Sigmoid colon (tissue), 7 donors: ENCODE measurements around the gene PAXX. TPM values are rescaled to one million over a fixed set of nuclear protein-coding genes. Genes with fewer than 3 reads are reported as not detected.

Source experiments
- DNase-seq: peaks from one replicate; pipeline ENCODE4 v3.0.0-alpha.2; 2019
- H3K27ac ChIP-seq, 4 donors: fragments of 200-600 bp; sonication (generic); one replicate each; pipeline ENCODE4 v1.5.1; 2016 to 2019; ENCODE audit warnings: mild to moderate bottlenecking in 1 of 4
- H3K27me3 ChIP-seq, 3 donors: fragments of 200-600 bp; sonication (generic); one replicate each; pipeline ENCODE4 v1.5.1; 2019; ENCODE audit warnings: mild to moderate bottlenecking in 1 of 3
- H3K36me3 ChIP-seq, 4 donors: fragments of 200-600 bp; sonication (generic); one replicate each; pipeline ENCODE4 v1.5.1; 2016 to 2019
- H3K4me1 ChIP-seq, 4 donors: fragments of 200-600 bp; sonication (generic); one replicate each; pipeline ENCODE4 v1.5.1; 2017 to 2019
- H3K4me3 ChIP-seq, 4 donors: fragments of 200-600 bp; sonication (generic); one replicate each; pipeline ENCODE4 v1.5.1; 2017 to 2019; ENCODE audit warnings: mild to moderate bottlenecking in 2 of 4, moderate library complexity in 1 of 4
- H3K9me3 ChIP-seq, 4 donors: fragments of 200-600 bp in 3 of 4; sonication (generic) in 3 of 4; one replicate each; pipeline versions ENCODE4 v1.5.1 to v1.6.1; 2013 to 2019
- CTCF ChIP-seq, 4 experiments: fragments of 450-650 bp in 3 of 4; fragments of 200-600 bp in 1 of 4; IDR thresholded peaks; one replicate each; pipeline ENCODE4 v1.5.1; 2016 to 2019; ENCODE audit warnings: antibody characterized with exemption in 4 of 4, mild to moderate bottlenecking in 3 of 4, moderate library complexity in 2 of 4
- EP300 ChIP-seq, 4 donors: sonication (generic); formaldehyde crosslinking; IDR thresholded peaks; one replicate each; pipeline ENCODE4 v1.6.1; 2017; ENCODE audit warnings: antibody characterized with exemption in 4 of 4
- POLR2A ChIP-seq, 2 donors: fragments of 450-650 bp; IDR thresholded peaks; one replicate each; pipeline ENCODE4 v1.6.1; 2016; ENCODE audit warnings: antibody characterized with exemption in 2 of 2, mild to moderate bottlenecking in 2 of 2, moderate library complexity in 2 of 2
- POLR2AphosphoS5 ChIP-seq, 4 donors: sonication (generic); formaldehyde crosslinking; IDR thresholded peaks; one replicate each; pipeline ENCODE4 v1.6.1; 2017; ENCODE audit warnings: antibody characterized with exemption in 4 of 4
- WGBS, 2 donors: extraction: QIAGEN DNeasy Blood & Tissue Kit; methylation state at CpG; one replicate each; pipeline ENCODE4 v1.1.7; 2013; 5-methylcytosine and 5-hydroxymethylcytosine counted together
- intact Hi-C: fragments of 100-400 bp; cut with DNase I; formaldehyde crosslinking; loops from one replicate; pipeline ENCODE4 v1.15.1; 2023
- polyA plus RNA-seq, 3 donors: library from polyadenylated mRNA; stranded (reverse); fragments of 200-250 nt; gene quantifications; one replicate each; pipeline ENCODE4 v1.2.3, GENCODE V29; 2013
- total RNA-seq, 4 donors: library from RNA; depleted of rRNA; stranded (reverse); fragments of >200 nt; gene quantifications; one replicate each; pipeline ENCODE4 v1.1.0, GENCODE V29; 2016
- donor health status: healthy with polysubstance abuse.
- donor health status: Bipolar disorder and iron deficiency.
- donor health status: healthy.

Gene PAXX
- total and polyA plus RNA-seq, 7 donors: 28.0 to 80.9 (median 36.3) TPM

GRCh38 chr9:137035507-137035834 is 43.2 kb downstream of the PAXX start:
- Histone ChIP-seq H3K4me1 (peaks cover 0 to 10% (median 9%) of the 10 kb centered on the region in 4 donors), H3K9me3 (no peaks in the 10 kb centered on the region), H3K4me3 (no peak overlapping the region), H3K36me3 (peaks cover 0 to 20% (median 16%) of the 10 kb centered on the region in 4 donors), H3K27ac (no peak overlapping the region), H3K27me3 (peaks cover 0 to 9% (median 0%) of the 10 kb centered on the region in 3 donors)
- TF ChIP-seq CTCF (IDR thresholded peaks at IDR 0.05) (peak in 2 of 4 experiments; percentile 11 to 20), EP300 (IDR thresholded peaks at IDR 0.05) (no peak)
- WGBS, 2 donors: 33 to 35% methylated on average over 9 of the region's 9 CpGs
- no peak for DNase-seq
- intact Hi-C loops: loop anchor here (1.0 to 10.0 kb wide), 2 partner anchors 191 to 248 kb away; partner anchors contain the start of genes AJM1 and PHPT1

GRCh38 chr9:137035937-137036336 is 43.7 kb downstream of the PAXX start:
- DNase-seq: no peak

GRCh38 chr9:137037035-137037434 is 44.8 kb downstream of the PAXX start:
- intact Hi-C loops: loop anchor here (10.0 kb wide), 1 partner anchor 192 kb away; the partner anchor contains the start of genes AJM1 and PHPT1
- 48 to 76% methylated on average over 13 of the region's 13 CpGs for WGBS, 2 donors
- H3K27ac ChIP-seq: no peak overlapping the region
- TF ChIP-seq POLR2A (IDR thresholded peaks at IDR 0.05) (no peak), EP300 (IDR thresholded peaks at IDR 0.05) (no peak), POLR2AphosphoS5 (IDR thresholded peaks at IDR 0.05) (no peak), CTCF (IDR thresholded peaks at IDR 0.05) (no peak)
- H3K9me3 ChIP-seq: no peaks in the 10 kb centered on the region
- H3K36me3 ChIP-seq: peaks cover 0 to 26% (median 16%) of the 10 kb centered on the region in 4 donors
- DNase-seq: no peak
- H3K27me3 ChIP-seq: peaks cover 0 to 9% (median 0%) of the 10 kb centered on the region in 3 donors
- H3K4me1 ChIP-seq: peaks cover 0 to 10% (median 9%) of the 10 kb centered on the region in 4 donors
- no peak overlapping the region for H3K4me3 ChIP-seq

More at GRCh38 chr9:137035937-137036336, 43.7 kb downstream of the PAXX start:
- H3K4me3 ChIP-seq: no peak overlapping the region
- 82 to 85% methylated on average over 8 of the region's 8 CpGs for WGBS, 2 donors
- intact Hi-C loops: loop anchor here (1.0 to 10.0 kb wide), 2 partner anchors 191 to 249 kb away; partner anchors contain the start of genes AJM1 and PHPT1
- H3K4me1 ChIP-seq: peaks cover 0 to 10% (median 9%) of the 10 kb centered on the region in 4 donors
- TF ChIP-seq POLR2A (IDR thresholded peaks at IDR 0.05): no peak
- no peak for TF ChIP-seq EP300 (IDR thresholded peaks at IDR 0.05)
- no peak for TF ChIP-seq POLR2AphosphoS5 (IDR thresholded peaks at IDR 0.05)
- no peak for TF ChIP-seq CTCF (IDR thresholded peaks at IDR 0.05)
- H3K27ac ChIP-seq: no peak overlapping the region
- H3K27me3 ChIP-seq: peaks cover 0 to 9% (median 0%) of the 10 kb centered on the region in 3 donors
- no peaks in the 10 kb centered on the region for H3K9me3 ChIP-seq
- H3K36me3 ChIP-seq: peaks cover 0 to 24% (median 16%) of the 10 kb centered on the region in 4 donors

- intact Hi-C loops: loop anchor here (10.0 kb wide), 1 partner anchor 193 kb away; the partner anchor contains the start of genes AJM1 and PHPT1
- no peaks in the 10 kb centered on the region for H3K9me3 ChIP-seq
- H3K4me3 ChIP-seq: no peak overlapping the region
- H3K27ac ChIP-seq: no peak overlapping the region
- H3K36me3 ChIP-seq: peaks cover 0 to 26% (median 16%) of the 10 kb centered on the region in 4 donors
- TF ChIP-seq CTCF (IDR thresholded peaks at IDR 0.05) (no peak), POLR2AphosphoS5 (IDR thresholded peaks at IDR 0.05) (no peak), EP300 (IDR thresholded peaks at IDR 0.05) (no peak), POLR2A (IDR thresholded peaks at IDR 0.05) (no peak)
- peaks cover 0 to 10% (median 9%) of the 10 kb centered on the region in 4 donors for H3K4me1 ChIP-seq
- H3K27me3 ChIP-seq: peaks cover 0 to 9% (median 0%) of the 10 kb centered on the region in 3 donors
- 84 to 90% methylated on average over 10 of the region's 10 CpGs for WGBS, 2 donors
- DNase-seq: no peak
Measured at GRCh38 chr9:137037483-137037882, 45.3 kb downstream of the PAXX start.
